Activated T-helper 17 cell treated with anti-CD3 and anti-CD28 coated beads, Interleukin-2, amount 50 U/mL, for 72 hours (primary cell): ENCODE data around the gene KRT73. TPM values are rescaled to one million over a fixed set of nuclear protein-coding genes. Genes with fewer than 3 reads are reported as not detected.

Experiments
- ATAC-seq: fragments of 150-1000 bp; cut with Tn5 transposase; replicated peaks from 2 replicates; pipeline ENCODE4 v1.10.0; 2021; ENCODE audit warnings: mild to moderate bottlenecking, moderate library complexity
- H3K27ac Mint-ChIP-seq: one replicate; pipeline ENCODE4 v1.8.0; 2022; ENCODE audit warnings: mixed read lengths
- H3K27me3 Mint-ChIP-seq: one replicate; pipeline ENCODE4 v1.8.0; 2022; ENCODE audit warnings: mixed read lengths
- H3K36me3 Mint-ChIP-seq: one replicate; pipeline ENCODE4 v1.8.0; 2022; ENCODE audit warnings: low read depth, mild to moderate bottlenecking, mixed read lengths
- H3K4me1 Mint-ChIP-seq: one replicate; pipeline ENCODE4 v1.8.0; 2022; ENCODE audit warnings: mixed read lengths
- H3K4me3 Mint-ChIP-seq: one replicate; pipeline ENCODE4 v1.8.0; 2022; ENCODE audit warnings: mild to moderate bottlenecking, mixed read lengths
- H3K9me3 Mint-ChIP-seq: one replicate; pipeline ENCODE4 v1.8.0; 2022; ENCODE audit warnings: mixed read lengths
- total RNA-seq, 2 donors: library from RNA; stranded (reverse); gene quantifications; one replicate each; pipeline ENCODE4 v1.2.3, GENCODE V29; 2022

KRT73 gene
- total RNA-seq, 2 donors from 2014 or later, result not detected

DNA sequence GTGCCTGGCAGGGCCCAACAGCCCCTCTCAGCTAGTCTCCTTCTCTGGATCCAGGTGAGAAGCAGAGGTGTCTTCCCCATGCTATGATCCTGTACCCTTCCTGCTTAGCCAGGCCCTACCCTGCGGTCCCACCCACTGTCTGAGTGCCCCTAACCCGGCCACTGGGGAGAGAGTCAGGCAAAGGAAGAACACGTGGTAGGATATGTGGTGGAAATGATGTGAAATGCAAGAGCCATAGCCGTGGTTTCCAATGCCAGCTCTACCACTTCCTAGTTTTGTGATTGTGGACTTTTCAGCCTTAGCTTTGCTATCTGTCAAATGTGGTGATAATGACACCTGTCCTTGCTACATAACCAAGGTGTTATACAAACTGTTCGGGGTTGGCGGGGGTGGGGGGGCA lies 17.8 kb upstream of the KRT73 start:
- no peak for ATAC-seq
- Mint-ChIP-seq H3K27me3 (peaks cover 7% of the 10 kb centered on the region), H3K9me3 (no peaks in the 10 kb centered on the region), H3K27ac (no peak overlapping the region), H3K36me3 (no peaks in the 10 kb centered on the region), H3K4me3 (no peak overlapping the region), H3K4me1 (peaks cover 10% of the 10 kb centered on the region)

DNA sequence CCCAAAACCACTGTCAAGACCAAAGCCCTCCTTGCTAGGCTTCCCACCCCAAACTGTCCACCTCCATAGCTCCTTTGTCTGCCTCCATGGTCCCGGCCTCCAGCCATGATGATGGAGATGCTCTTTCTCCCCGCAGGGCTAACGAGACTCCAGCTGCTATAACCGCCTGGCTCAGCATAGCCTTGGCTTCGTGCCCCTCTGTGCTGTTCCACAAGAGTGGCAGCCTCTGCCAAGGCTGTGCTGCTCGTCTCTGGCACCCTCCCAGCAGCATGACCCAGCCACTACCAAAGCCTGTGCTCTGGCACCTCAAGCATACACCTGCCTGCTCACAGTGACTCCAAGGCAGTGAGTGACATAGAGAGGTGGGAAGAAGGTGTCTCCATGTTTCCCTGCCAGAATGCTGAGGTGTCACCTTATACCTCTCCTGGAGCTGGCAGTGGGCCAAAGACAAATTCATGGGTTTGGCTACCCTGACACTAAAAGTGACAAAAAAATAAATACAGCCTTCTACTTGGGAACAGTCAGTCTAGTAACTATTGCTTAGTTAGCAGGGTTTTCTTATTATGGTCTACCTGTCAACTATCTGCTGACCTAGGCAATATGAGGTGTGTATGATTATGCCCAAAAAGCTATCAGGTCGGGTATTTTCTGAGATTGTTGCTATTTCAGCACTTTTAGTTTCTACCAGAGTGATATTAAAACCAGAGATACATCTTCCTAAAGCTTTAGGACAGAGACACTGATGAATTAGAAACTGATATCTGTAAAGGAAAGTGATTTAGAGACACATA lies 16.1 kb upstream of the KRT73 start:
- no peak overlapping the region for H3K4me3 Mint-ChIP-seq
- H3K27ac Mint-ChIP-seq, result no peak overlapping the region
- peaks cover 20% of the 10 kb centered on the region for H3K4me1 Mint-ChIP-seq
- H3K9me3 Mint-ChIP-seq, result no peaks in the 10 kb centered on the region
- ATAC-seq, result no peak
- peaks cover 7% of the 10 kb centered on the region for H3K27me3 Mint-ChIP-seq
- H3K36me3 Mint-ChIP-seq, result no peaks in the 10 kb centered on the region

DNA sequence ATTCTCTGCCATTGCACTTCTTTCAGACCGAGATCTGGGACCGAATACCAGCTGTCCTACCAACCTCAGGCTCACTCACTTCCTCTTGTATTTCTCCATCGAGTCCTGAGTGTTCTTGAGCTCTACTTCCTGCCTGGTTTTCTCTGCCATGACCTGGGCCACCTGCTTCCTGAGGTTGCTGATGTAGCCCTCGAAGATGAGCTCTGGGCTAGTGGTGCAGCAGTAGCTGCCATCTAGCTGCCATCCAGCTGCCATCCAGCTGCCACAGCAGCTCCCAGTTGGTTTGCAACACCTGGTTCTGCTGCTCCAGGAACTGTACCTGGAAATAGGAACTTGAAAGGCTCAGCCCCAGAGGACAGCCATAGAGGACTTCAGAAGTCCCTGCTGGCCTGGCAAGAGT lies 15.0 kb upstream of the KRT73 start:
- no peak for ATAC-seq
- Mint-ChIP-seq H3K4me1 (peaks cover 20% of the 10 kb centered on the region), H3K27me3 (peaks cover 7% of the 10 kb centered on the region), H3K9me3 (no peaks in the 10 kb centered on the region), H3K27ac (no peak overlapping the region), H3K36me3 (no peaks in the 10 kb centered on the region), H3K4me3 (no peak overlapping the region)

DNA sequence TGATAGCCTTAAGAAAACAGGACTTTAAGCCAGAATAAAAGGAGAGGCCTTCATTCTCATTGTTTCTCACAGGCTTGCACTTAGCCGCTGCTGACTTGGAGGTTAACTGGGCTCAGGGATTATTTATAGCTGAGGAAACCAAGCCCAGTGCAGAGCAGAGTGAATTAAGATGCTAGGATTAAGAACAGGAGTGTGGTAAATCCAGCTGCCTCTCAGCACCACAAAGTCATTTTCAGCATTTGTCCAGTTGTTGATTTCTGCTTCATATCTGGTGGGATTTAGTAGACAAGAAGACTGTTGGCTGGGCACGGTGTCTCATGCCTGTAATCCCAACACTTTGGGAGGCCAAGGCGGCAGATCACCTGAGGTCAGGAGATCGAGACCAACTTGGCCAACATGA lies 14.3 kb upstream of the KRT73 start:
- Mint-ChIP-seq H3K27ac (no peak overlapping the region), H3K4me1 (peaks cover 20% of the 10 kb centered on the region), H3K27me3 (peaks cover 9% of the 10 kb centered on the region), H3K36me3 (no peaks in the 10 kb centered on the region), H3K4me3 (no peak overlapping the region), H3K9me3 (no peaks in the 10 kb centered on the region)
- ATAC-seq, result no peak

DNA sequence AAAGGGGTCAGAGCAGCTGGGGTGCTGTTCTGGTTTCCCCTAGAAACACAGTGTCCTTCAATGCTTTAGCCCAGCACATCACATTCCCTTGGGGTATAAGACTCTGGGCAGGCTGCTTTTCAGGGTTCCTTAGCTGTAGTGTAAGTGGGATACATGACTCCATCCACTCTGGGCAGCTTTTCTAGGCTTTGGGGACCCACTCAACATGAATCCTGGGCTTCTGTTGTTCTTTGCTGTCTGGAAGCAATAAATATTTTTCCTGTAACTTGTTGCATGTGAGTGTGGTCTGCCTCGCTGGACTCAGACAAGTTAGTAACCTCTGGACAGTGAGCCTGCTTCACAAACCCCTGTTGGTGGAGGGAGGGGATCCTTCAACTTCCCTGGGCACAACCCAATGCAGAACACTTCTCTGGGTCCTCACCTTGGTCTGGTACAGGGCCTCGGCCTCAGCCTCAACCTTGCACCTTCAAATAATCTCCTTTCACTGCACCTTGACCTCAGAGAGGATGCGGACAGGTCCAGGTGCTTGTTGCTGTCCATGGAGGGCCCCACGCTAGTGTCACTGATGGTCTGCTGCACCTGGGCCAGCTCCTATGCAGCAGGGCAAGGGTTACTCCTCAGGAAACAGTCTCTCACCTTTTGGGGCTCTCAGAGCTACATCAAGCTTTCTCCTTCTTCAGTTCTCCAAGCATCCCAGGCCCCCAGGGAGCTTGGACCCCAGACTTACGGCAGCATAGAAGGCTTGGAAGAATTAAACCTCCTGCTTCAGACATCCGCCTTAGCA lies 13.5 kb upstream of the KRT73 start:
- Mint-ChIP-seq H3K9me3 (no peaks in the 10 kb centered on the region), H3K4me3 (no peak overlapping the region), H3K27me3 (peaks cover 12% of the 10 kb centered on the region), H3K27ac (no peak overlapping the region), H3K4me1 (peaks cover 24% of the 10 kb centered on the region), H3K36me3 (no peaks in the 10 kb centered on the region)
- ATAC-seq, result no peak

DNA sequence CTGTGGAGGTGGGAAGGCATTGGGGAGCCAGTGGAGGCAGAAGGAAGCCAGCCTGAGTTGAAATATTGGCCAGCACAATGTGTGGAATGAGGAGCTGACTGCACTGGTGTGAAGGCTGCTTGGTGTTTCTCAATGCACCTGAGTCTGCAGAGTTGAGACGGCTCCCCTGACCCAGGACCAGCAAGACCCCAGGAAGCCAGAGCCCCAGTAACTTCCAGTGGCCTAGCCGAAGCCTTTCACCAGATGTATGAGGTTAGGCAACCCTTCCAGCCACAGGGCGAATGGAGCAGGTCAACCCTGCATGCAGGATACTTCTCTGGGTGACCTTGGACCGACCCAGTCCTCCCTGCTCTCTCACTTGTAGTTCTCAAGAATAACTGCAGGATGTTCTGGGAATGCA lies 12.9 kb upstream of the KRT73 start:
- Mint-ChIP-seq H3K36me3 (no peaks in the 10 kb centered on the region), H3K27ac (no peak overlapping the region), H3K27me3 (peaks cover 10% of the 10 kb centered on the region), H3K4me3 (no peak overlapping the region), H3K4me1 (peaks cover 24% of the 10 kb centered on the region), H3K9me3 (no peaks in the 10 kb centered on the region)
- ATAC-seq, result no peak

DNA sequence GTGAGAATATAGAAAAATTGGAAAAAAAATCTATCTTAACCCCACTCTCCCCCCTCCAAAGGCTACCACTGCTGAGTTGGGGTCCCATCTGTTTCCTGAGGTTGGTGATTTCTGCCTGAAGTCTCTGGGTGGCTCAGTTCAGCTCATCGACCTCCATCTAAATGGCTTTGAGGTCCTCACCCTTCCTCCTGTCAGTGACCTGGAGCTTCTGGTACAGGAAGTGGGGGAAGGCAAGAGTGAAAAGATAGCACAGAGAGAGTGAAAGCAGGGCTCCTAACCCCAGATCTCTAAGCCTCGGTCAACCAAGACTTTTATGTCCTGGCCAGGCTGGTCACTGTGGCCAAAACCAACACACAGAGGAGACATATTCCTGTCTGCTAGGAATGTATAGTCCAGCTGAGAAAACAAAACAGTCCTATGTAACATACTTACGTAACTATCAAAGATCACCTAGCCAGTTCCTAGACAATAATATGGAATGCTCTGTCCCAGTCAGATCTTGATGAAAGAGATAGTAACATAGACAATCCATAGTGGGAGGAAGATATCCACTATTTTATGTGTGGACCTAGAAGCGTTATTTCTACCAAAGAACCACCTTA lies 12.3 kb upstream of the KRT73 start:
- Mint-ChIP-seq H3K4me1 (peaks cover 24% of the 10 kb centered on the region), H3K36me3 (no peaks in the 10 kb centered on the region), H3K9me3 (no peaks in the 10 kb centered on the region), H3K4me3 (no peak overlapping the region), H3K27ac (no peak overlapping the region), H3K27me3 (peaks cover 10% of the 10 kb centered on the region)
- no peak for ATAC-seq

DNA sequence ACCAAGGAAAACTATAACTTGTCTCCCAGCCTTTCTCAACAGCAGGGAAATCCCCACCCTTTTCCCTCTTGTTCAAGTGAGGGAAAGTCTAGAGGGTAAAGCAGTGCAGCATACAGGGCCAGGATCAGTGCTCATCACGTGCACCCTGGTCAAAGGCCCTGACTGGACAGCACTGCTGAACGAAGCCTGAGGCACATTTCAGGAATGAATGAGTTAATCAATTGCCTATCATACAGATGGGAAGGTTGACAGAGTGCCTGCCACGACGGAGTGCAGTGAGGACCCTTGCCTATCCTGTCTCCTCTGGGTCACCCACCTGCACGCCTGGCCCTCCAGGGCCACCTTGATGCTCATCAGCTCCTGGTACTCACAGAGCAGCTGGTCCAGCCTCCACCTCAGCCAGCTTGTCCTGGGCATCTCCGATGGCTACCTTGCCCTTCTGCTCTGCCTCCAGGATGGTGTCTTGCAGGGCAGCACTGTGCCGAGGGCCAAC lies 11.7 kb upstream of the KRT73 start:
- Mint-ChIP-seq H3K4me3 (no peak overlapping the region), H3K27ac (no peak overlapping the region), H3K27me3 (peaks cover 10% of the 10 kb centered on the region), H3K4me1 (peaks cover 24% of the 10 kb centered on the region), H3K9me3 (no peaks in the 10 kb centered on the region), H3K36me3 (no peaks in the 10 kb centered on the region)
- ATAC-seq, result no peak

DNA sequence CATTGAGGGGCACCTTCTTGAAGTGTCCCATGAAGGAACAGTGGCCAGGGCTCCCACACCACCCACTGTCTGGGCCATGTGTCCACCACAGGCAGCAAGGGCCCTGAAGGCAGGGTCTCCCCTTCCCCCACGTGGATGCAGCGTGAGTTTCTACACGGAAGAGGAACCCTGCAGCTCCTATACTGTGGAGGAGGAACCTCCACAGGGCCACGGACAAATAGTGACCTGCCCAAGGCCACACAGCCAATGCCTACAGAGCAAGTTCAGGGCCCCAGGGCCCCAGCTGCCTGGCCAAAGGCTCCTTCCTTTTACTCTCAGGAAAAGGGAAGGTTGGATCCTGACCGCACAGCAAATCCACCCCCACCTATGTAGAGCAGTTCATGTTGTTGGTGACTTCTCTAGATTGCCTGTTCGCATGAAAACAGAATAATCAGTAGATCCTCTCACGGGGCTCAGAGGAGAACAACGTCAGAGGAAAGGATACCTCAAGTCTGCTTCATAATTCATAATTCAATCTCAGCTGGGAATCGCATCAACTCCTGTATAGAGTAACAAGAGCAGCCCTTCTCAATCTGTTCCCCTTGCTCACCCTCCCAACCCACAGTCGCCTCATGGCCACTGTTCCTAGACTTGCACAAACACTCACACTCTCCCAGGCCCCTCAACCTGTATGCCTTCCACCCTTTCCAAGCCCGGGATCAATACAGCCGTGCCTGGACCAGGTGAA lies 11.1 kb upstream of the KRT73 start:
- ATAC-seq, result no peak
- Mint-ChIP-seq H3K4me1 (peaks cover 24% of the 10 kb centered on the region), H3K27ac (no peak overlapping the region), H3K36me3 (no peaks in the 10 kb centered on the region), H3K4me3 (no peak overlapping the region), H3K27me3 (peaks cover 10% of the 10 kb centered on the region), H3K9me3 (no peaks in the 10 kb centered on the region)

DNA sequence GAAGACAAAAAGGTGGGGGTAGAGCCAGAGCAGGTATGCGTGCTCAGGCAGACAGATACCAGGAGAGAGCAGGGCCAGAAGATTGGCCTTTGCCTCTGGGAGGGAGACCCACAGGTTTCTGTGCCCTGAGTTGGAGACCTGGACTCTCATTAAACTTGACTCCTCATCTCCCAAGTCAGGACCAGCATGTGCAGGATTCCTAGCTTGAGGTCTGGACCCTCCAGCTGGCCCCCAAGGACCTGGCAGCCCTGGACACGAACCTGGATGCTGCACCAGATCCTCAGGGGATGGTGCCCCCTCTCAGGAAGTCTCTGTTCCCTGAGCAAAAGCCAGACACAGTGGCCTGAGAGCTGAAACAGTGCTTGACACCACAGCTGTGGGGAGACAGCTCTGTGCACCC lies 10.5 kb upstream of the KRT73 start:
- Mint-ChIP-seq H3K9me3 (no peaks in the 10 kb centered on the region), H3K4me1 (peaks cover 19% of the 10 kb centered on the region), H3K36me3 (no peaks in the 10 kb centered on the region), H3K4me3 (no peak overlapping the region), H3K27ac (no peak overlapping the region), H3K27me3 (peaks cover 7% of the 10 kb centered on the region)
- no peak for ATAC-seq

DNA sequence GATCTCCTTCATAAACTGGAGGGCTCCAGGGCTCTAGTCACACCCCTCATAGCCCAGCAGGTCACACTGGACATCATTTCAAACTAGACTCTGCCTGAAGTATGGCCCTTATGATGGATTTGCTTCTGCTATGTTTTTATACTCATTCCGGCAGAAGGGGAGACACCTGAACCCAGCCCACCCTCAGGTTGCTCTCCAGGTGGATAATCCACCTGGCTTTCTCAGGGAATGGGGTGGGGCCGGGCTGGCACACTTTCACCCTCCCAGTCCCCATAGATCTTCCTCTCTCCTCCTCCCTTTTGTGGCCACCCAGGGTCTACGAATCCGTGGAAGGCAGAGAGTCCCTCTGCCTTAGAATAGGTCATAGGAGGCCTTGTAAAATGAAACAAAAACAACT lies 9.8 kb upstream of the KRT73 start:
- Mint-ChIP-seq H3K4me1 (peaks cover 18% of the 10 kb centered on the region), H3K27ac (no peak overlapping the region), H3K9me3 (no peaks in the 10 kb centered on the region), H3K27me3 (peaks cover 7% of the 10 kb centered on the region), H3K4me3 (no peak overlapping the region), H3K36me3 (no peaks in the 10 kb centered on the region)
- no peak for ATAC-seq

DNA sequence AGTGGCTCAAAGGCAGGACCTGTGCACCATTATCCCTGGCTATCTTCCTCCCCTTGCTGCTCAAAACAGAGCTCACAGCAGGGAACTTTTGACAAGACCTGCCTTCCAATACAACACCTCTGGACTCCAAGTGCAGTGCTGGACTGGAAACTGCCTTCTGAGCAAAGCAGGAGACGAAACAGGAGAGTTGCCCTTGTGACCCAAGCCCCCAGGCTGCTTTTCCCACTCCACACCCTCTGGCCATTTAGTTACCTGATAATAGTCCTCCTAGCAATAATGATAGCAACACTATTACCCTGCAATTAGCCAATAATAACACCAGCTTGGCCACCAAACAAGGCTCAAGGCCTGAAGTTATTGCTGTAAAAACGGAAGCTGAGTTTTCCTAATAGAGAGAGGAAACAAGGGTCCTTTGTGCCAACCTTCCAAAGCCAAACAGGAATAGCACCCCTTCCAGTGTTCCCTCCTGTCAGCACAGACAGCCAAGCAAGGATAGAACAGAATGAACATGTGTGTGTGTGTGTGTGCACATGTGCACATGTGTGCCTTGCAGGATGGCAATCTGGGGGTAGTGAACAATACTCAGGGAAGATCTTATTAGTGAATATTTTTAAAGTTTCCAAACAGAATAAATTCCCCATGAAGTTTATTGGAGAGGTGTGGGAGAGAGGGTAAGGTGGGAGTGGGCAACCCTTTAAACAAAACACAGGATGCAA lies 9.2 kb upstream of the KRT73 start:
- Mint-ChIP-seq H3K36me3 (no peaks in the 10 kb centered on the region), H3K4me3 (no peak overlapping the region), H3K9me3 (peaks cover 4% of the 10 kb centered on the region), H3K4me1 (peaks cover 18% of the 10 kb centered on the region), H3K27me3 (peaks cover 7% of the 10 kb centered on the region), H3K27ac (no peak overlapping the region)
- no peak for ATAC-seq

DNA sequence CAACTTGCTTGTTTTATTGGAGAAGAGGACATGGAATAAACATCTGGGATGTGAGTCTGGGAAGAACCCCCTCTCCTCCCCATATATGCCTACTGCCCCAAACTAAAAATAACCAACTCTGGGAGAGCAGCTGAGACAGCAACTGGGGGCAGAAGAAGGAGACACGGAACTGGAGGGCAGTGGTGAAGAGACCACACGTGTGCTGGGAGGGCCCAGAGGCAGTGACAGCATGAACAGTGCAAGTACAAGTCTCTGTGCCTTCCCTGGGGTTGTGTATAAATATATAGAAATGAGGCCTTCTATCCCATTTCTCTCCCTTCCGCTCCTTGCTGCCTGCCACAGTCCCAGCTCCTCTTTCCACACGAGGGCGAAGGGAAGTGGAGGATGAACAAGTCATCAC lies 4.0 kb upstream of the KRT73 start:
- Mint-ChIP-seq H3K27me3 (peaks cover 16% of the 10 kb centered on the region), H3K4me1 (peaks cover 4% of the 10 kb centered on the region), H3K9me3 (peaks cover 4% of the 10 kb centered on the region), H3K36me3 (no peaks in the 10 kb centered on the region), H3K4me3 (no peak overlapping the region), H3K27ac (no peak overlapping the region)
- no peak for ATAC-seq

DNA sequence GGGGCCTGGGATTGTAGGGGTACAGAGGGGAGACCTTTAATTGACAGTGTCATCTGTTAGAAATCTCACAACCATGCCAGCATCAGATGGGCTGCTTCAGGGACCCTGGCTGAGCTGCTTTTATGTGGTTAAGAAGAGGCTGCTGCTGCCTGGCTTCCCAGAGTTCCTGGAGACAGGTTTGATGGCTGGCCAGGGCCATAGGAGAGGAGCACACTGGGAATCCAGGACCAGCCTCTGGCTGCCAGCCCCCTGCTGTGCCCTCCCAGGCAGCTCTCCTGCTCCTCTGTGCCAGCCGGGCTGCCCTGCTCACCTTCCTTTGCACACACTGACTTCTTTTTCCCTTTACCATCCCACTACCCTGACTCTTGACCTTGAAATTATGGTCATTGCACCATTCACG lies 507 bp upstream of the KRT73 start:
- Mint-ChIP-seq H3K27me3 (peaks cover 19% of the 10 kb centered on the region), H3K36me3 (no peaks in the 10 kb centered on the region), H3K4me1 (peaks cover 10% of the 10 kb centered on the region), H3K4me3 (no peak overlapping the region), H3K9me3 (peaks cover 4% of the 10 kb centered on the region), H3K27ac (no peak overlapping the region)
- ATAC-seq, result no peak
